ENCODE measurements around the gene STOX2.
"Not testable (repeated sequence)": the region's sequence is repeated elsewhere in the genome, so short reads cannot be mapped to it uniquely, and the experiment has no call there.

Gene STOX2

DNA sequence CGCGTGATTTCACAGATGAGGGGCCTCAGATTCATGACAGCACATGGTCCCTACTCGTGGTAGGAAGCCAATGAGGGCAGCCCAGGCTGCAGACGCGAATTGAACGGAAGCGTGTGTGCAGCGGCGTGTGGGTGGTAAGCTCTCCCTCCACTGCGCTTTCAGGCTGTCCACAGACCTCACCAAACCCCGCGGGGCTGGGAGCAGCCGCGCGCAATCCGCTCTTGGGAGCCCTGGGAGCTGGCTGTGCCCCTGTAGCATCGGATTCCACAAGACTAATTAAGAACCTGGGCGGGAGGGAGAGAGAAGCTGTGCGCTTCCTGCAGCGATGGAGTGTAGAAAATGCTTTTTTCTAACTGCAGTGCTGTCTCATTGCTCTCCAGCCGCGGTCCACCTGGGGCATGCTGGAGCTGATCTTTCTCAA is 134.9 kb downstream of the STOX2 start:
- no peak for DNase-seq (ENCODE audit: low read depth)
- no peak overlapping the region for H3K4me3 ChIP-seq (ENCODE audit: low read depth, low read length)
- TF ChIP-seq CTCF (conservative IDR thresholded peaks at IDR 0.05; ENCODE audit: low read depth, low read length), result no peak

- no peak overlapping the region for H3K4me3 ChIP-seq (ENCODE audit: low read depth, low read length)
- no peak for TF ChIP-seq CTCF (conservative IDR thresholded peaks at IDR 0.05; ENCODE audit: low read depth, low read length)
- DNase-seq (ENCODE audit: low read depth), result no peak
These were observed 136.0 kb downstream of the STOX2 start for GRCh38 chr4:184041156-184041555.

- no peak for DNase-seq (ENCODE audit: low read depth)
- no peak for TF ChIP-seq CTCF (conservative IDR thresholded peaks at IDR 0.05; ENCODE audit: low read depth, low read length)
- H3K4me3 ChIP-seq (ENCODE audit: low read depth, low read length), result no peak overlapping the region
These were observed 141.0 kb downstream of the STOX2 start for GRCh38 chr4:184046148-184046547.

DNA sequence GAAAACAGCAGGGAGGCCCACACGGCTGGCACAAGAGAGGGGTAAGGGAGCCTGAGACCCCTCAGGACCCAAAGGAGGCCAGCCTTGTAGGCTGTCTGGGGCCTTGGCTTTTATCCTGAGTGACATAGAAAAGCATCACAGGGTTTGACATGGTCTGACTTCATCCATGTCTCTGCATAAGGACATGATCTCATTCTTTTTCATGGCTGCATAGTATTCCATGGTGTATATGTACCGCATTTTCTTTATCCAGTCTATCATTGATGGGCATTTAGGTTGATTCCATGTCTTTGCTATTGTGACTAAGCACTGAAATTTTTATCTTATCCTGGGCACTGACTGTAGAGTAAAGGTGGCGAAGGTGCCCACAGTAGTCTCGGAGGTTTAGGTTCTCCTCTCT is 146.2 kb downstream of the STOX2 start:
- not testable (repeated sequence) for DNase-seq (ENCODE audit: low read depth); H3K4me3 ChIP-seq (ENCODE audit: low read depth, low read length)

- no peak for DNase-seq (ENCODE audit: low read depth)
- H3K4me3 ChIP-seq (ENCODE audit: low read depth, low read length), result no peak overlapping the region
- no peak for TF ChIP-seq CTCF (conservative IDR thresholded peaks at IDR 0.05; ENCODE audit: low read depth, low read length)
These were observed 147.5 kb downstream of the STOX2 start for GRCh38 chr4:184052616-184053015.

DNA sequence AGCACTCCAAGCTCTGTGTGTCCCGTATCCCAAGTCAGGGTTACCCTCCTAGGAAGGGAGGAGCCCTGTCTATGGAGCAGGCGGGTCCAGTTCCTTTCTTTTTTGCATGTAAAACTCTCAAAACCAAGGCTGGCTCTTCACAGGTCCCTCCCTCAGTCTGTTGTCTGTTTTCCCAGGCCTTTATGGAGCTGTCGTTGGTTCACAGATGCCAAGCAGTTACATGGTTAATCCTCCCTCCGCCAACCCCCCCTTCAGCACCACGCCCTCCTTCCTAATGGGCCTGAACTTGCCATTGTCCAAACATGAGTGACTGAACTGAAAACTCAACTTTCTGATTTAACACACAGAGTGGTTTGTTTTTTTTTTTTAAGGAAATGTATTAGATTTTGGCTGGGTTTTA is 148.3 kb downstream of the STOX2 start:
- DNase-seq (ENCODE audit: low read depth), result no peak
- no peak overlapping the region for H3K4me3 ChIP-seq (ENCODE audit: low read depth, low read length)
- TF ChIP-seq CTCF (conservative IDR thresholded peaks at IDR 0.05; ENCODE audit: low read depth, low read length), result no peak

DNA sequence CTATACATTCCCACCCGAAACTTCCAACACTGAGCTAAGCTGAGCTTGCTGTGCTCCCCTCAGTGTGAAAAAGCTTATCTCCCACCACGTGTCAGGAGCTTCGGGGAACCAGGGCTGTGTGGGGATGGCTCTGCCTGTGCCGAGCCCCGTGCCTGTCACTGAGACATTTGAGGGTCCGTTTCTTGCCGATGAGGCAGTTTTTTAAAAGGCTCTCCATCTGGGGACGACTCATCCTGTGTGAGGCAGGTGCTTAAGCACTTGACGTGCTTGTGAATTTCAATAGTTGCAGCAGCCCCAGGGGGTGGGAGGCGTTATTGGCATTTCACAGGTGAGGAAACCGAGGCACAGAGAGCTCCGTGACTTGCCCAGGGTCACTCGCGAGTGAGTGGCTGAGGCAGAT is 151.8 kb downstream of the STOX2 start:
- no peak for DNase-seq (ENCODE audit: low read depth)
- no peak for TF ChIP-seq CTCF (conservative IDR thresholded peaks at IDR 0.05; ENCODE audit: low read depth, low read length)
- no peak overlapping the region for H3K4me3 ChIP-seq (ENCODE audit: low read depth, low read length)

DNA sequence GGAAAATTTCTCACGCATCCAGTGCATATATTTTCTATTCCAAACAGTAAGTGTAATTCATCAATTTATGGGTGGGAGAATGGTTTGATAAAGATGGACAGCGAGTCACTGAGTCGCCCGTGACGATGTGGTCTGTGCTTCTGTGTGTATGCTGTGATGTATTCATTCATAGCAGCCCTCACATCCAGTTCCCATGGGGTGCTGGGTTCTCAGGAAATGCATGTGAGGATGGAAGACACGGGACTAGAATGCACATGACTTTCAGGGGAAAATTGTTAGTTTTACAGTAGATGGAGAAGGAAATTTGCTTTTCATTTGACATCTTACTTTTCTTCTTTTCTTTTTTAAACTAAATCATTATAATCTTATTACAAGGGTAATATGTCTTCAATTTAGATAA is 152.9 kb downstream of the STOX2 start:
- DNase-seq (ENCODE audit: low read depth), result no peak
- H3K4me3 ChIP-seq (ENCODE audit: low read depth, low read length), result no peak overlapping the region
- TF ChIP-seq CTCF (conservative IDR thresholded peaks at IDR 0.05; ENCODE audit: low read depth, low read length), result no peak

Measured in choroid plexus epithelial cell (primary cell).